PC-9 (cell line): ENCODE results near the gene TYK2.

Experiments used
- CTCF ChIP-seq: fragments of 200-600 bp; sonication (generic); conservative IDR thresholded peaks from 2 replicates; pipeline ENCODE4 v1.6.1; 2017; ENCODE audit warnings: mixed run types, antibody characterized with exemption, mild to moderate bottlenecking, moderate library complexity
- EZH2 ChIP-seq: fragments of 200-600 bp; sonication (generic); IDR thresholded peaks from 2 replicates; pipeline ENCODE4 v1.8.0; 2017; ENCODE audit warnings: antibody characterized with exemption, low read depth

- TF ChIP-seq CTCF (no peak), EZH2 (no peak)
Observed at GRCh38 chr19:10339977-10340376, 40.4 kb downstream of the TYK2 start.
